NCI-H1105 treated with DMSO at 0.1 percent for 48 hours (cell line): Measurements from ENCODE around the gene SNRNP25.
A peak's percentile ranks its signal among the peaks of the same experiment; 100 is the strongest.

Experiments
- DNase-seq: peaks from one replicate; lab custom pipeline; 2025; lab: John Stamatoyannopoulos, UW

SNRNP25 gene

GRCh38 chr16:63998-64913, 10.6 kb downstream of the SNRNP25 start:
- DNase-seq = no peak

- no peak for DNase-seq
Measured at GRCh38 chr16:64914-65255, 11.3 kb downstream of the SNRNP25 start.

- peak; percentile 30 for DNase-seq
Measured at GRCh38 chr16:65745-66144, 12.1 kb downstream of the SNRNP25 start.

- DNase-seq = no peak
Measured at GRCh38 chr16:66309-67182, 12.9 kb downstream of the SNRNP25 start.

- DNase-seq = no peak
Measured at GRCh38 chr16:67183-67791, 13.7 kb downstream of the SNRNP25 start.

- no peak for DNase-seq
Measured at GRCh38 chr16:67884-68789, 14.5 kb downstream of the SNRNP25 start.

- DNase-seq = no peak
Measured at GRCh38 chr16:69181-69580, 15.6 kb downstream of the SNRNP25 start.

GRCh38 chr16:71210-71539, 17.5 kb downstream of the SNRNP25 start:
- DNase-seq = no peak

- DNase-seq = no peak
Measured at GRCh38 chr16:71540-72401, 18.1 kb downstream of the SNRNP25 start.

GRCh38 chr16:72561-73548, 19.2 kb downstream of the SNRNP25 start, which contains the start of gene RHBDF1:
Gene RHBDF1, minus strand, starts transcription at chr16:72631. Its CDS starts 7,616 bp downstream, at chr16:65015.
- no peak for DNase-seq

- no peak for DNase-seq
Measured at GRCh38 chr16:74051-74746, 20.6 kb downstream of the SNRNP25 start.

- DNase-seq = no peak
Measured at GRCh38 chr16:74747-75334, 21.2 kb downstream of the SNRNP25 start.

GRCh38 chr16:75580-76501, 22.2 kb downstream of the SNRNP25 start:
- no peak for DNase-seq

- no peak for DNase-seq
Measured at GRCh38 chr16:76535-77272, 23.1 kb downstream of the SNRNP25 start.

GRCh38 chr16:77273-77806, 23.7 kb downstream of the SNRNP25 start:
- DNase-seq = no peak

GRCh38 chr16:77807-78443, 24.3 kb downstream of the SNRNP25 start, which contains the start of gene MPG:
Gene MPG, plus strand, starts transcription at chr16:78225. Its CDS starts 85 bp downstream, at chr16:78310.
- peak; percentile 12 for DNase-seq
